ENCODE results near the gene OTUB1. TPM values are rescaled to one million over a fixed set of nuclear protein-coding genes. Genes with fewer than 3 reads are reported as not detected.

Gene OTUB1
- total RNA-seq, 1 donor = 34.4 TPM

GRCh38 chr11:64001484-64002420, 15.5 kb downstream of the OTUB1 start:
- H4K20me1 ChIP-seq (ENCODE audit: insufficient read depth, low read length) = peaks cover 18% of the 10 kb centered on the region
- H3K4me2 ChIP-seq (ENCODE audit: insufficient read depth, low read length) = no peak overlapping the region
- H3K27me3 ChIP-seq (ENCODE audit: insufficient read depth, low read length) = no peaks in the 10 kb centered on the region
- DNase-seq (ENCODE audit: insufficient read length, low spot score, missing footprints) = peak; percentile 94
- no peaks in the 10 kb centered on the region for H3K9me3 ChIP-seq (ENCODE audit: low read depth, low read length)
- H3K4me3 ChIP-seq (ENCODE audit: insufficient read depth, low read length) = no peak overlapping the region
- peaks cover 9% of the 10 kb centered on the region for H3K4me1 ChIP-seq (ENCODE audit: insufficient read depth, low read length)
- peaks cover 10% of the 10 kb centered on the region for H3K36me3 ChIP-seq (ENCODE audit: insufficient read depth, low read length)
- no peaks in the 10 kb centered on the region for H3K79me2 ChIP-seq (ENCODE audit: insufficient read depth, low read length)
- H3K27ac ChIP-seq (ENCODE audit: low read depth, low read length) = no peak overlapping the region
- H2AFZ ChIP-seq (ENCODE audit: low read length) = no peak overlapping the region
- no peak for TF ChIP-seq CTCF (IDR thresholded peaks at IDR 0.05; ENCODE audit: extremely low read depth, low read depth, low read length)

- no peaks in the 10 kb centered on the region for H3K36me3 ChIP-seq (ENCODE audit: insufficient read depth, low read length)
- peaks cover 17% of the 10 kb centered on the region for H3K4me1 ChIP-seq (ENCODE audit: insufficient read depth, low read length)
- peaks cover 13% of the 10 kb centered on the region for H4K20me1 ChIP-seq (ENCODE audit: insufficient read depth, low read length)
- H3K9me3 ChIP-seq (ENCODE audit: low read depth, low read length) = no peaks in the 10 kb centered on the region
- H3K27ac ChIP-seq (ENCODE audit: low read depth, low read length) = no peak overlapping the region
- H3K4me3 ChIP-seq (ENCODE audit: insufficient read depth, low read length) = no peak overlapping the region
- H3K79me2 ChIP-seq (ENCODE audit: insufficient read depth, low read length) = no peaks in the 10 kb centered on the region
- no peaks in the 10 kb centered on the region for H3K27me3 ChIP-seq (ENCODE audit: insufficient read depth, low read length)
- no peak for TF ChIP-seq CTCF (IDR thresholded peaks at IDR 0.05; ENCODE audit: extremely low read depth, low read depth, low read length)
- no peak overlapping the region for H3K4me2 ChIP-seq (ENCODE audit: insufficient read depth, low read length)
- no peak for DNase-seq (ENCODE audit: insufficient read length, low spot score, missing footprints)
- no peak overlapping the region for H2AFZ ChIP-seq (ENCODE audit: low read length)
Observed at GRCh38 chr11:64003807-64004589, 17.8 kb downstream of the OTUB1 start.

GRCh38 chr11:64004590-64004984, 18.3 kb downstream of the OTUB1 start:
- Histone ChIP-seq H3K27me3 (ENCODE audit: insufficient read depth, low read length) (no peaks in the 10 kb centered on the region), H3K36me3 (ENCODE audit: insufficient read depth, low read length) (no peaks in the 10 kb centered on the region), H2AFZ (ENCODE audit: low read length) (no peak overlapping the region), H3K27ac (ENCODE audit: low read depth, low read length) (no peak overlapping the region), H3K79me2 (ENCODE audit: insufficient read depth, low read length) (no peaks in the 10 kb centered on the region), H3K4me3 (ENCODE audit: insufficient read depth, low read length) (no peak overlapping the region), H3K4me1 (ENCODE audit: insufficient read depth, low read length) (peaks cover 17% of the 10 kb centered on the region), H4K20me1 (ENCODE audit: insufficient read depth, low read length) (peaks cover 10% of the 10 kb centered on the region), H3K4me2 (ENCODE audit: insufficient read depth, low read length) (no peak overlapping the region), H3K9me3 (ENCODE audit: low read depth, low read length) (no peaks in the 10 kb centered on the region)
- no peak for DNase-seq (ENCODE audit: insufficient read length, low spot score, missing footprints)
- no peak for TF ChIP-seq CTCF (IDR thresholded peaks at IDR 0.05; ENCODE audit: extremely low read depth, low read depth, low read length)

GRCh38 chr11:64005691-64006090, 19.5 kb downstream of the OTUB1 start:
- peaks cover 10% of the 10 kb centered on the region for H3K4me1 ChIP-seq (ENCODE audit: insufficient read depth, low read length)
- H3K27ac ChIP-seq (ENCODE audit: low read depth, low read length) = no peak overlapping the region
- no peaks in the 10 kb centered on the region for H3K36me3 ChIP-seq (ENCODE audit: insufficient read depth, low read length)
- H3K27me3 ChIP-seq (ENCODE audit: insufficient read depth, low read length) = no peaks in the 10 kb centered on the region
- H3K79me2 ChIP-seq (ENCODE audit: insufficient read depth, low read length) = no peaks in the 10 kb centered on the region
- H3K4me3 ChIP-seq (ENCODE audit: insufficient read depth, low read length) = no peak overlapping the region
- no peak overlapping the region for H3K4me2 ChIP-seq (ENCODE audit: insufficient read depth, low read length)
- no peak for DNase-seq (ENCODE audit: insufficient read length, low spot score, missing footprints)
- H4K20me1 ChIP-seq (ENCODE audit: insufficient read depth, low read length) = peaks cover 10% of the 10 kb centered on the region
- H2AFZ ChIP-seq (ENCODE audit: low read length) = no peak overlapping the region
- TF ChIP-seq CTCF (IDR thresholded peaks at IDR 0.05; ENCODE audit: extremely low read depth, low read depth, low read length) = no peak
- H3K9me3 ChIP-seq (ENCODE audit: low read depth, low read length) = no peaks in the 10 kb centered on the region
